Neural cell (in vitro differentiated cells): Measurements from ENCODE around the gene AGPAT1.

Experiments used
- EP300 ChIP-seq: fragments of 450-650 bp; conservative IDR thresholded peaks from 2 replicates; pipeline ENCODE4 v1.6.1; 2014; ENCODE audit warnings: antibody characterized with exemption, mild to moderate bottlenecking, moderate library complexity; ENCODE audit not compliant: poor library complexity, severe bottlenecking
- EZH2 ChIP-seq: fragments of 200-600, 300-800 bp; shearing (Covaris generic), sonication (generic); IDR thresholded peaks from 2 replicates; pipeline ENCODE4 v1.6.1; 2014; ENCODE audit warnings: antibody characterized with exemption, low read length, borderline replicate concordance, mild to moderate bottlenecking; ENCODE audit not compliant: insufficient read depth, poor library complexity, severe bottlenecking
- MXI1 ChIP-seq: fragments of 450-650 bp; conservative IDR thresholded peaks from 2 replicates; pipeline ENCODE4 v1.6.1; 2014; ENCODE audit warnings: antibody characterized with exemption, mild to moderate bottlenecking; ENCODE audit not compliant: poor library complexity, severe bottlenecking
- POLR2AphosphoS5 ChIP-seq: IDR thresholded peaks from 2 replicates; pipeline ENCODE4 v1.6.1; 2012
- RAD21 ChIP-seq: fragments of 450-650 bp; conservative IDR thresholded peaks from 2 replicates; pipeline ENCODE4 v1.6.1; 2014; ENCODE audit warnings: antibody characterized with exemption, mild to moderate bottlenecking, moderate library complexity
- REST ChIP-seq: IDR thresholded peaks from 2 replicates; pipeline ENCODE4 v1.6.1; 2012; ENCODE audit warnings: borderline replicate concordance
- TAF1 ChIP-seq: IDR thresholded peaks from 2 replicates; pipeline ENCODE4 v1.6.1; 2012; ENCODE audit warnings: low read depth
- TF ChIP-seq, protein P1 (sequence below): fragments of 450-650 bp; IDR thresholded peaks from 2 replicates; pipeline ENCODE4 v1.5.1; 2014; ENCODE audit warnings: antibody characterized with exemption, mild to moderate bottlenecking, moderate library complexity; ENCODE audit not compliant: poor library complexity, severe bottlenecking

GRCh38 chr6:32220021-32220420, 44.1 kb upstream of the AGPAT1 start:
- TF ChIP-seq EZH2 = no peak
- TF ChIP-seq, protein P1, sequence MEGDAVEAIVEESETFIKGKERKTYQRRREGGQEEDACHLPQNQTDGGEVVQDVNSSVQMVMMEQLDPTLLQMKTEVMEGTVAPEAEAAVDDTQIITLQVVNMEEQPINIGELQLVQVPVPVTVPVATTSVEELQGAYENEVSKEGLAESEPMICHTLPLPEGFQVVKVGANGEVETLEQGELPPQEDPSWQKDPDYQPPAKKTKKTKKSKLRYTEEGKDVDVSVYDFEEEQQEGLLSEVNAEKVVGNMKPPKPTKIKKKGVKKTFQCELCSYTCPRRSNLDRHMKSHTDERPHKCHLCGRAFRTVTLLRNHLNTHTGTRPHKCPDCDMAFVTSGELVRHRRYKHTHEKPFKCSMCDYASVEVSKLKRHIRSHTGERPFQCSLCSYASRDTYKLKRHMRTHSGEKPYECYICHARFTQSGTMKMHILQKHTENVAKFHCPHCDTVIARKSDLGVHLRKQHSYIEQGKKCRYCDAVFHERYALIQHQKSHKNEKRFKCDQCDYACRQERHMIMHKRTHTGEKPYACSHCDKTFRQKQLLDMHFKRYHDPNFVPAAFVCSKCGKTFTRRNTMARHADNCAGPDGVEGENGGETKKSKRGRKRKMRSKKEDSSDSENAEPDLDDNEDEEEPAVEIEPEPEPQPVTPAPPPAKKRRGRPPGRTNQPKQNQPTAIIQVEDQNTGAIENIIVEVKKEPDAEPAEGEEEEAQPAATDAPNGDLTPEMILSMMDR = no peak
- no peak for TF ChIP-seq REST
- TF ChIP-seq EP300 = no peak
- no peak for TF ChIP-seq TAF1
- no peak for TF ChIP-seq MXI1
- no peak for TF ChIP-seq POLR2AphosphoS5
- TF ChIP-seq RAD21 = no peak
